ENCODE measurements around the gene TMEM266.
A peak's percentile ranks its signal among the peaks of the same experiment; 100 is the strongest.

Gene TMEM266

GRCh38 chr15:76135516-76135915 lies 75.7 kb downstream of the TMEM266 start:
- DNase-seq, result no peak

- no peak for DNase-seq
These were observed 78.7 kb downstream of the TMEM266 start for GRCh38 chr15:76138436-76138835.

GRCh38 chr15:76139368-76140073 lies 79.7 kb downstream of the TMEM266 start:
- DNase-seq, result no peak

GRCh38 chr15:76140074-76140464 lies 80.3 kb downstream of the TMEM266 start:
- no peak for DNase-seq

GRCh38 chr15:76146812-76147211 lies 87.0 kb downstream of the TMEM266 start:
- no peak for DNase-seq

GRCh38 chr15:76147906-76148570 lies 88.3 kb downstream of the TMEM266 start:
- peak; percentile 25 for DNase-seq

GRCh38 chr15:76149291-76149915 lies 89.6 kb downstream of the TMEM266 start:
- no peak for DNase-seq

- no peak for DNase-seq
These were observed 90.7 kb downstream of the TMEM266 start for GRCh38 chr15:76150513-76150912.

GRCh38 chr15:76150971-76151598 lies 91.3 kb downstream of the TMEM266 start:
- DNase-seq, result no peak

- no peak for DNase-seq
These were observed 91.8 kb downstream of the TMEM266 start for GRCh38 chr15:76151599-76151974.

GRCh38 chr15:76152197-76152596 lies 92.4 kb downstream of the TMEM266 start:
- DNase-seq, result no peak

- DNase-seq, result no peak
These were observed 93.7 kb downstream of the TMEM266 start for GRCh38 chr15:76153241-76154197.

- DNase-seq, result no peak
These were observed 95.9 kb downstream of the TMEM266 start for GRCh38 chr15:76155731-76156130.

- DNase-seq, result no peak
These were observed 98.4 kb downstream of the TMEM266 start for GRCh38 chr15:76158226-76158625.

GRCh38 chr15:76158815-76159214 lies 99.0 kb downstream of the TMEM266 start:
- no peak for DNase-seq

- DNase-seq, result no peak
These were observed 99.5 kb downstream of the TMEM266 start for GRCh38 chr15:76159282-76159681.

GRCh38 chr15:76160426-76161152 lies 100.8 kb downstream of the TMEM266 start:
- no peak for DNase-seq

GRCh38 chr15:76161153-76162035 lies 101.6 kb downstream of the TMEM266 start:
- no peak for DNase-seq

- DNase-seq, result no peak
These were observed 102.2 kb downstream of the TMEM266 start for GRCh38 chr15:76162036-76162398.

- DNase-seq, result no peak
These were observed 103.1 kb downstream of the TMEM266 start for GRCh38 chr15:76162784-76163456.
